GM12801 (cell line): ENCODE results near the gene U2AF2.

Experiments used
- TF ChIP-seq, protein P1 (sequence below): IDR thresholded peaks from one replicate; pipeline ENCODE4 v1.5.1; 2011; ENCODE audit warnings: control low read depth; ENCODE audit not compliant: insufficient read length; ENCODE audit errors: extremely low read depth

The U2AF2 gene

DNA sequence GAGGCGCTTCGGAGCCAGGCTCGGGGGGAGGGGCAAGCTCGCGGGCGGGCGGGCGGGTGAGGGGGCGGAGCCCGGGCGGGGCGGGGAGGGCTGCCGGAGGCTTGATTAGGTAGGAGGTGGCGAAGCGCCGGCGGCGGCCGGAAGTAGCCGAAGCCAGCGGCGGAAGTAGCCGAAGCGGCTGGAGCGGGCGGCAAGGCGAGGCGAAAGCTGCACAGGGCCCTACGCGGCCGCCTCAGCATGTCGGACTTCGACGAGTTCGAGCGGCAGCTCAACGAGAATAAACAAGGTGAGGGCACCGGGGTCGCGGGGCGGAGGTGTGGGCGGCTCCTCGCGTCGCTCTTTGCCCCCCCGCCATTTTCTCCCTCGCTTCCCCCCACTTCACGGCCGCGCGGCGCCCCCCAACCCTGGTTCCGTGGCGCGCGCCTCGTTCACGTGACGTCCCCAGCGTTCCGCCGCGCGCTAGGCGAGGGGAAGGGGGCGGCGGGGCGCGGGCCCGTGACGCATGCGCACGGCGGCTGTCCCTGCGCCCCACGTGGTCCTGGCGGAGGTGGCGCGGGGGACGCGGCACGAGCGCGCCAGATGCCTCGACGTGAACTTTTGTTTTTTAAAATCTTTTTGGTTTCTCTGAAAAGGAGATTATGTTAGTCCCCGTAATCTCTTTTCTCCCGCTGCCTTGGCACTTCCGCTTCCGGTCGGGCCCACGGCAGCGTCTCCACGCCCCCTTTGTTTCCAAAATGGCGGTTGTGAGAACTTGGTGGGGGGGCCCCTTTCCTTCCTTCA lies at the start of gene U2AF2:
TSS of gene U2AF2 (plus strand) at position 168 of the 780 bp plus-strand sequence. CDS start at position 238, 70 bp downstream.
- TF ChIP-seq, protein P1, sequence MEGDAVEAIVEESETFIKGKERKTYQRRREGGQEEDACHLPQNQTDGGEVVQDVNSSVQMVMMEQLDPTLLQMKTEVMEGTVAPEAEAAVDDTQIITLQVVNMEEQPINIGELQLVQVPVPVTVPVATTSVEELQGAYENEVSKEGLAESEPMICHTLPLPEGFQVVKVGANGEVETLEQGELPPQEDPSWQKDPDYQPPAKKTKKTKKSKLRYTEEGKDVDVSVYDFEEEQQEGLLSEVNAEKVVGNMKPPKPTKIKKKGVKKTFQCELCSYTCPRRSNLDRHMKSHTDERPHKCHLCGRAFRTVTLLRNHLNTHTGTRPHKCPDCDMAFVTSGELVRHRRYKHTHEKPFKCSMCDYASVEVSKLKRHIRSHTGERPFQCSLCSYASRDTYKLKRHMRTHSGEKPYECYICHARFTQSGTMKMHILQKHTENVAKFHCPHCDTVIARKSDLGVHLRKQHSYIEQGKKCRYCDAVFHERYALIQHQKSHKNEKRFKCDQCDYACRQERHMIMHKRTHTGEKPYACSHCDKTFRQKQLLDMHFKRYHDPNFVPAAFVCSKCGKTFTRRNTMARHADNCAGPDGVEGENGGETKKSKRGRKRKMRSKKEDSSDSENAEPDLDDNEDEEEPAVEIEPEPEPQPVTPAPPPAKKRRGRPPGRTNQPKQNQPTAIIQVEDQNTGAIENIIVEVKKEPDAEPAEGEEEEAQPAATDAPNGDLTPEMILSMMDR = no peak

DNA sequence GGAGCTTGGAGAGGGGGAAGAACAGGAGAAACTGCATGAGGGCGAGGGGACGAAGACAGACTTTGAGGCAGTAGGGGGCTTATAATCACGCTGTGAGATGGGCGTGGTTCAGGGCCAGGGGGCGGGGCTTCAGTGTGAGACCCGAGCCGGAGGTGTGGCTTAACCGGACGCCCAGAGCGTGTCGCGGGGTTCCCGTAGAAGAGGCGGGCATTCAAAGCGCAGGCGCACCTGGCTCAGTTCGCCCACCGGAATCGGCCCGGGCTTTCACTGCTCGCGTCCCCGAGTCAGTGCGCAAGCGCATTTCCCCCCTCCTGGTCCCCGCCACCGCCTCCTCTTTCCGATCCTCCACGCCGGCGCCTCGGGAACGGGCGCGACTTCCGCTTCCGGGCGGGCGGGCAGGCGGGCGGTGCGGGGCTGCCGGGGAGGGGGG lies 49.6 kb upstream of the U2AF2 start:
- TF ChIP-seq, protein P1 = no peak

DNA sequence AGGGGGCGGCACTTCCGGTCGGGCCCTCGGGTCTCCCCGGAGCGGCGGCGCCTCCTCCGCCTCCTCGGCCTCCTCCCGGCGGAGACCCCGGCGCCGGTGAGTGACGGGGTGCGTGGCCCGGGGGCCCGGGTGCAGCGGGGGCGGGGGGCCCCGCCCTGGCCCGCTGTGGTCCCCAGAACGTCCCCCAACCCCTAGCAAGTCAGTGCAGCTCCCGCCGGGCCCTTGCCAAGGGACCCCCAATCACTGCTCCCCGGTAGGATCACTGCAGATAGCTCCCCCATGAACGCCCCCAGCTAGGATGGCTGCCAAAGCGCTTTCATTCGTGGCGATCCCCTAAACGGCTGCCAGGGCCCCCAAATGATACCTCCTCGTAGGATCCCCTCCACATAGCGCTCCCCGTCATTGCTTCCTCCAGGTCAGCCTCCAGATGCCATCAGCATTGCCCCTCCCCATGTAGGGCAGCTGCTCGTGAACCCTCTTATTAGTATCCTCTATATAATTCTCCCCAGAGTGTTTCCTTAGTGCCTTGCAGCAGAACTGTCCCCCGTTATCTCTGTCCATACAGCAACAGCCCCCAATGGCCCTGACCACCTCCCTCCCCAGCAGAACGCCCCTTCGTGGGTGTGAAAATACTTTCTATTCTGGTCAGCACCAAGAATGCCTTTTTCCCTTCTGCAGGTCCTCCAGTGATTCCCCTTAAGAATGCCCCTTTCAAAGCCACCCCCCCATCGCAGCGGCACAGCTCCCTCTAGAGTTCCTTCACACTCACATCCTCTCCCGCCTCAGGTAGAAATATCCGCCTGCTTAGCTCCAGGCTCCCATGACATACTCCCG lies 49.0 kb upstream of the U2AF2 start, which contains the start of gene ZNF865:
TSS of gene ZNF865 (plus strand) at position 11 of the 834 bp plus-strand sequence. CDS start 7,972 bp downstream, outside the sequence.
- TF ChIP-seq, protein P1 = no peak

DNA sequence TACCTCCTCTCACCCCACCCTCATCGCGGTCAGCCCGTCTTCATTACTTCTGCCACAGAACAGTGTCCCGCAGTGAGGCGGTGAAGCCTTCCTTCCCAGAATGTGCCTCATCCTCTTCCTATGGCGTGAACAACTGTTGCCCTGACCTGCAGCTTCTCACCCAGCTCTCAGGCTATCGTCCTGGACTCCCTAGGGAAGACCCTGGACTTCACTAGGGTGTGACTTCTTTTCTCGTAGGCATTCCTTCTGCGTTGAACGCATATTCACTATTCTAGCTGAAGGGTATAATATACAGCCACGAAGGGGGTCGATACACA lies 48.4 kb upstream of the U2AF2 start:
- TF ChIP-seq, protein P1 = no peak

DNA sequence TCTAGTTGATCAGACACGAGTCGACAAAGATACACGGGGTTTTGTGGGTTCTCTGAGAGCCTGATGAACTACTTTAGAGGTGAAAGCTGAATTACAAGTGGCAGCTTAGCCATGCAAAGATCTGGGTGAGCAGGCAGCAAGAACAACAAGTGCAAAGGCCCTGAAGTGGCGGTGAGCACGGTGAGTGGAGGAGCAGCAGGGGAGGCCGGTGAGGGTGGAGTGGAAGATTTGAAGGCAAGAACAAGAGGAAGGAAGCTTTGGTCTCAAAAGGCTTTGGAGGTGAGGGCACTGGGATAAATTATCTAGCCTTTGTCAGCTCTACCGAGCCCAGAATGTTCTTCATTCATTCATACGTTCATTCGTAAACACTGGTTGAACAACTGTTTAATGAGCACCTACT lies 48.0 kb upstream of the U2AF2 start:
- TF ChIP-seq, protein P1 = no peak

DNA sequence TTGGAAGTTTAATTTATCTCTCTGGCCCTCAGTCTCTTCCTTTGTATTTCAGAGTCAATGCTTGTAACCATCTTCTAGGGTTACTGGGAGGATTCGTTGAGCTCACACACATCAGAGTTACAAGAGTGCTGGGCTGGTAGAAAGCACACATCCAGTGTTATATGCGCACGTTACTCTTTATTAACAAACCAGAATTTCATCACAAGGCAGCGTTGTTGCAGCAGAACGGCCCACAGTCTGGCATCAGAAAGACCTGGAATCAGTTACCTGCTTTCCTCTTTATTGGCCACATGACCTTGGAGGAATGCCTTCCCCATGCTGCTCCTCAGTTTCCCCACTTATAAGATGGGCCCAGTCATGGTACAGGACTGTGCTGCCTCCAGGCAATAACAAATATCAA lies 45.5 kb upstream of the U2AF2 start:
- TF ChIP-seq, protein P1 = no peak

DNA sequence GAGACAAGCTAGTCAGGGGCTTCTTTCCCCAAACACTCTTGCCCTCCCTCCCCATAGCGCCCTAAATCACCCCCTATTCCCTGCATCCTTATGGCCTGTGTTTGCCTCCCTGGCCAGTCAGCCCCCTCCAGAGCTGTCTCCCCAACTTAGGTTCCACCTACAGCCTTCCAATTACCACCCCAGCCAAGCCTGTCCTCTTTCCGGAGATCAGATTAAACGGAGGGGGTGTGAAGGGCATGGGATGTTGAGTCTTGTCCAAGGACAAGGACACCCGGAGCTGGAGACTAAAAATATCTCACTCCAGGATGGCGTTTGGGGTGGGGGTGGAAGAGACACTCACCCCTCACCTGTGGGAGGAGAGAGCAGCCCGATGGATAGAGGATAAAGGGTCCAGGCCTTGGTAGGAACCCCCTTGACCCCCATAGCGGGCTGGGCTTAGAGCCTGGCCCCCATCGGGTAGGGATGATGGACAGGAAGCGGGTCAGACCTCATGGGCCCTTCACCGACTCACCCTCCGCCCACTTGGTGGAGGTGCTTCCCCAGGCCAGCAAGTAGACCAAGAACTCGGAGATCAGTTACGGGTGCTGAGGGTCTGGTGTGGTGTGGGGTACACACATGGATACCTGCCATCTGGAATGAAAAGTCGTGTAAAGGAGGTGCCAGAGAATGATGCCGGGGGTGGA lies 43.4 kb upstream of the U2AF2 start:
- TF ChIP-seq, protein P1 = no peak
